Fibroblast of lung (primary cell): ENCODE measurements around the gene ADAR.

Experiments
- EZH2 ChIP-seq: IDR thresholded peaks from 2 replicates; pipeline ENCODE4 v1.5.1; 2012; ENCODE audit warnings: low read length, control low read depth, mild to moderate bottlenecking; ENCODE audit errors: missing control alignments
- TF ChIP-seq, protein P1 (sequence below), 2 donors: IDR thresholded peaks in 1 of 2; conservative IDR thresholded peaks in 1 of 2; 1 replicate in 1 of 2; 2 replicates in 1 of 2; pipeline ENCODE4 v1.5.1; 2011 to 2012; ENCODE audit warnings: low read length in 2 of 2, control low read depth in 1 of 2, inconsistent platforms in 1 of 2, low read depth in 1 of 2, mild to moderate bottlenecking in 1 of 2

DNA sequence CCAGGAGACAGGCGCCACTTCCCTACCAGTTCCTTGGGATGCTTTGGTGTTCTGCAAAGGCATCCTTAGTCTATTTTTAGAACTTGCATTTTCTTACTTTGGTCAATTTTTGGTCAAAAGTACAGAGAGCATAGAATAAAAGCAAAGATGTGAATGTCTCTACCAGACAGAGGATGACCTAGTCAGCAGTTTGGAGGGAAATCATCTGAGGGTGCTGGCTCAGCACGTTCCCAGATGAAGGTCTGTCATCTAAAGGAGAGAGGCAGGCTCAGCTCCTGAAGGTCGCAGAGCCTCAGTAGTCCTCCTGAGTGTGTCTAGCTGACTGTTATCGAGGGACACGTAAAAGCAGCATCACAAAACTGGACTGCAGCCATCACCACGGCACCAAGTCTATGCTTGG, 25.1 kb downstream of the ADAR start:
- no peak for TF ChIP-seq EZH2
- TF ChIP-seq, protein P1, sequence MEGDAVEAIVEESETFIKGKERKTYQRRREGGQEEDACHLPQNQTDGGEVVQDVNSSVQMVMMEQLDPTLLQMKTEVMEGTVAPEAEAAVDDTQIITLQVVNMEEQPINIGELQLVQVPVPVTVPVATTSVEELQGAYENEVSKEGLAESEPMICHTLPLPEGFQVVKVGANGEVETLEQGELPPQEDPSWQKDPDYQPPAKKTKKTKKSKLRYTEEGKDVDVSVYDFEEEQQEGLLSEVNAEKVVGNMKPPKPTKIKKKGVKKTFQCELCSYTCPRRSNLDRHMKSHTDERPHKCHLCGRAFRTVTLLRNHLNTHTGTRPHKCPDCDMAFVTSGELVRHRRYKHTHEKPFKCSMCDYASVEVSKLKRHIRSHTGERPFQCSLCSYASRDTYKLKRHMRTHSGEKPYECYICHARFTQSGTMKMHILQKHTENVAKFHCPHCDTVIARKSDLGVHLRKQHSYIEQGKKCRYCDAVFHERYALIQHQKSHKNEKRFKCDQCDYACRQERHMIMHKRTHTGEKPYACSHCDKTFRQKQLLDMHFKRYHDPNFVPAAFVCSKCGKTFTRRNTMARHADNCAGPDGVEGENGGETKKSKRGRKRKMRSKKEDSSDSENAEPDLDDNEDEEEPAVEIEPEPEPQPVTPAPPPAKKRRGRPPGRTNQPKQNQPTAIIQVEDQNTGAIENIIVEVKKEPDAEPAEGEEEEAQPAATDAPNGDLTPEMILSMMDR (conservative IDR thresholded peaks at IDR 0.05 in 1 of 2, IDR thresholded peaks at IDR 0.05 in 1 of 2; ENCODE audit: low read depth in 1 of 2, low read length in 2 of 2), result no peak
